Esophagus squamous epithelium (tissue), 5 donors: ENCODE measurements around the gene TRIM15. TPM values are rescaled to one million over a fixed set of nuclear protein-coding genes. Genes with fewer than 3 reads are reported as not detected.

Experiments used
- DNase-seq: peaks from one replicate; lab custom pipeline; 2025; lab: John Stamatoyannopoulos, UW
- H3K27ac ChIP-seq, 4 donors: fragments of 200-600 bp; sonication (generic); one replicate each; pipeline ENCODE4 v1.5.1; 2016 to 2019; ENCODE audit warnings: mild to moderate bottlenecking in 1 of 4
- H3K27me3 ChIP-seq, 4 donors: fragments of 200-600 bp; sonication (generic); 1 replicate in 3 of 4; 2 replicates in 1 of 4; pipeline versions ENCODE4 v1.5.1 to v1.6.0; 2017 to 2021; ENCODE audit warnings: antibody characterized with exemption in 1 of 4
- H3K36me3 ChIP-seq, 3 donors: fragments of 200-600 bp; sonication (generic); one replicate each; pipeline ENCODE4 v1.5.1; 2016 to 2019
- H3K4me1 ChIP-seq, 3 donors: fragments of 200-600 bp; sonication (generic); one replicate each; pipeline ENCODE4 v1.5.1; 2017 to 2019
- H3K4me3 ChIP-seq, 4 donors: fragments of 200-600 bp; sonication (generic); 1 replicate in 3 of 4; 2 replicates in 1 of 4; pipeline ENCODE4 v1.5.1; 2016 to 2019; ENCODE audit warnings: mild to moderate bottlenecking in 2 of 4, moderate library complexity in 1 of 4
- H3K9me3 ChIP-seq, 3 donors: fragments of 200-600 bp; sonication (generic); one replicate each; pipeline ENCODE4 v1.5.1; 2016 to 2019
- CTCF ChIP-seq, 6 experiments: fragments of 450-650 bp in 4 of 6; fragments of 200-600 bp in 2 of 6; sonication (generic) in 2 of 6; IDR thresholded peaks; one replicate each; pipeline ENCODE4 v1.5.1; 2016 to 2019; ENCODE audit warnings: antibody characterized with exemption in 6 of 6, mild to moderate bottlenecking in 4 of 6, moderate library complexity in 4 of 6
- POLR2A ChIP-seq, 4 donors: fragments of 450-650 bp; IDR thresholded peaks; one replicate each; pipeline ENCODE4 v1.6.1; 2017; ENCODE audit warnings: antibody characterized with exemption in 4 of 4, mild to moderate bottlenecking in 4 of 4, moderate library complexity in 3 of 4
- WGBS, 2 donors: methylation state at CpG; one replicate each; pipeline ENCODE4 v1.1.5; 2018; 5-methylcytosine and 5-hydroxymethylcytosine counted together
- intact Hi-C: fragments of 100-400 bp; cut with DNase I; formaldehyde crosslinking; loops from one replicate; pipeline ENCODE4 v1.15.0; 2022
- total RNA-seq, 4 donors: library from RNA; depleted of rRNA; stranded (reverse); fragments of >200 nt; gene quantifications; one replicate each; pipeline ENCODE4 v1.1.0, GENCODE V29; 2016
- donor health status: DM: yes; HTN: yes; CAD: no.

Gene TRIM15
- total RNA-seq, 4 donors from 2014 or later = not detected

GRCh38 chr6:30145818-30146217 is 17.5 kb upstream of the TRIM15 start:
- no peak for TF ChIP-seq POLR2A (IDR thresholded peaks at IDR 0.05)
- TF ChIP-seq CTCF (IDR thresholded peaks at IDR 0.05) = no peak

DNA sequence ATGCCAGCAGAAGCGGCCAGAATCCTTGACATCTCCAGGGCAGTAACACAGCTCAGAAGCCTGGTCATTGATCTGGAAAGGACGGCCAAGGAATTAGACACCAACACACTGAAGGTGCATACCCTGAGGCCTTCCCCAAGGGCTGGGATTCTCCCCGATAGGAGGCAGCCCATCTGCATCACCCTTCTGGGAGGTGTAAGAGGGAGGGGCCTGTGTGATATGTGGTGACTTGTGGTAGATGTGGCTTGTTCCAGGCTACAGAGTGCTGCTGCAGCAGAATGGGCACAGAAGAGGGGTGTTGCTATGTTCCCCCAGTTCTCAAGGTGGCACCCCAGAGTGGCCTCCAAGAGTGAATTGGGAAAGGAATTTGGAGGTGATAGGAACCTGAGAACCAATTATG is 16.2 kb upstream of the TRIM15 start:
- Histone ChIP-seq H3K27me3 (peaks cover 0 to 61% (median 0%) of the 10 kb centered on the region in 4 donors), H3K4me3 (no peak overlapping the region), H3K36me3 (no peaks in the 10 kb centered on the region), H3K4me1 (no peaks in the 10 kb centered on the region), H3K9me3 (no peaks in the 10 kb centered on the region), H3K27ac (no peak overlapping the region)
- intact Hi-C loops = no loop called here
- DNase-seq = no peak
- WGBS, 2 donors = 50% methylated on average over 1 of the region's 3 CpGs; no CpG with 5 or more reads in 1 of the 2 donors
- TF ChIP-seq CTCF (IDR thresholded peaks at IDR 0.05) (no peak), POLR2A (IDR thresholded peaks at IDR 0.05) (no peak)

More at GRCh38 chr6:30145818-30146217, 17.5 kb upstream of the TRIM15 start:
- Histone ChIP-seq H3K4me1 (no peaks in the 10 kb centered on the region), H3K36me3 (no peaks in the 10 kb centered on the region), H3K9me3 (no peaks in the 10 kb centered on the region), H3K27me3 (peaks cover 0 to 72% (median 0%) of the 10 kb centered on the region in 4 donors), H3K27ac (no peak overlapping the region), H3K4me3 (no peak overlapping the region)
- intact Hi-C loops = no loop called here
- no peak for DNase-seq
- 50 to 61% methylated on average over 2 to 3 of the region's 7 CpGs for WGBS, 2 donors

- Histone ChIP-seq H3K36me3 (no peaks in the 10 kb centered on the region), H3K4me3 (no peak overlapping the region), H3K27ac (no peak overlapping the region), H3K27me3 (peaks cover 0 to 51% (median 0%) of the 10 kb centered on the region in 4 donors), H3K4me1 (no peaks in the 10 kb centered on the region), H3K9me3 (no peaks in the 10 kb centered on the region)
- WGBS, 2 donors = 63 to 68% methylated on average over 3 of the region's 3 CpGs
- intact Hi-C loops = no loop called here
- DNase-seq = no peak
- TF ChIP-seq POLR2A (IDR thresholded peaks at IDR 0.05) = no peak
- TF ChIP-seq CTCF (IDR thresholded peaks at IDR 0.05) = no peak
These were observed 14.1 kb upstream of the TRIM15 start for GRCh38 chr6:30149234-30149633.

GRCh38 chr6:30149858-30150550 is 13.3 kb upstream of the TRIM15 start:
- Histone ChIP-seq H3K27me3 (peaks cover 0 to 51% (median 0%) of the 10 kb centered on the region in 4 donors), H3K4me1 (peaks cover 0 to 7% (median 0%) of the 10 kb centered on the region in 3 donors), H3K9me3 (no peaks in the 10 kb centered on the region), H3K4me3 (no peak overlapping the region), H3K36me3 (no peaks in the 10 kb centered on the region), H3K27ac (no peak overlapping the region)
- intact Hi-C loops = no loop called here
- WGBS, 2 donors = 51 to 57% methylated on average over 7 of the region's 7 CpGs
- no peak for DNase-seq
- TF ChIP-seq CTCF (IDR thresholded peaks at IDR 0.05) (no peak), POLR2A (IDR thresholded peaks at IDR 0.05) (no peak)

DNA sequence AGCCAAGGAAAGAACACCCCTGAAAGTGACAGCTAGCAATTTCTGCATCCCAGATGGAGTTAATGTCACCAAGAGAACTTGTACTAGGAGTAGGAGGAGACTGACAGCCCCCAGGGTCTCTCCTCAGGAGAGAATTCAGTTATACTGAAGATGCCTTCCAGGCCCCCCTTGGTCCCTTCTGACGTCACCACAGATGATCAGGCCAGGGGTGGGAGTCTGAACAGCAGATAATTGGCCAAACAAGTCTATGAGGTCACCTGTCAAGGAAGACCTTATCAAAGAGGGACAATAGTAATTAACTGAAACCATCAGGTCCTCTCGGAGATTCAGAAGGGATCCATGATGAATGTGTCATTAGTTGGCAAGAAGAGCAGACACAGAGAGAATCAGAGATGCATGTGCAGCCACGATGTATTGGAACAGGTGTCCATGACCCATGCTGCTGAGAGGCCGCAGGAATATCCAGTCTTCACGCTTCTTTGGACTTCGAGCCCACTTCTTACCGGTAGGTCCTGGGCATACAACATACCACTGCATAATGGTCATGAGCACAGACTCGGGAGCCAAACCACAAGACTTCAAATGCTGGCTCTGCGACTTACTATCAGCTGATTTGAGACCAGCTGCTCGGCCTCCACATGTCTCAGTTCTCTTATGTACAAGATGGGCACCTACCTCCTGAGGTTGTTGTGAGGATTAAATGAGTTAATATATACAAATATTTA is 12.5 kb upstream of the TRIM15 start:
- TF ChIP-seq CTCF (IDR thresholded peaks at IDR 0.05) (no peak), POLR2A (IDR thresholded peaks at IDR 0.05) (no peak)
- Histone ChIP-seq H3K27me3 (peaks cover 0 to 49% (median 0%) of the 10 kb centered on the region in 4 donors), H3K36me3 (no peaks in the 10 kb centered on the region), H3K9me3 (no peaks in the 10 kb centered on the region), H3K27ac (no peak overlapping the region), H3K4me3 (no peak overlapping the region), H3K4me1 (peaks cover 0 to 13% (median 0%) of the 10 kb centered on the region in 3 donors)
- DNase-seq = no peak
- WGBS, 2 donors = 80 to 87% methylated on average over 10 of the region's 10 CpGs
- intact Hi-C loops = no loop called here
